ENCODE results near the gene TTLL13.
A peak's percentile ranks its signal among the peaks of the same experiment; 100 is the strongest.
"Not testable (repeated sequence)": the region's sequence is repeated elsewhere in the genome, so short reads cannot be mapped to it uniquely, and the experiment has no call there.

The TTLL13 gene

GRCh38 chr15:90240856-90241255, 8.5 kb upstream of the TTLL13 start:
- ATAC-seq, result no peak
- peaks cover 14% of the 10 kb centered on the region for H3K36me3 Mint-ChIP-seq (ENCODE audit: low read depth)
- no peaks in the 10 kb centered on the region for H3K27me3 Mint-ChIP-seq
- H3K4me1 Mint-ChIP-seq, result peaks cover 4% of the 10 kb centered on the region
- H3K27ac Mint-ChIP-seq, result no peak overlapping the region
- DNase-seq, result no peak
- H3K9me3 Mint-ChIP-seq, result no peaks in the 10 kb centered on the region
- H3K4me3 Mint-ChIP-seq, result no peak overlapping the region

DNA sequence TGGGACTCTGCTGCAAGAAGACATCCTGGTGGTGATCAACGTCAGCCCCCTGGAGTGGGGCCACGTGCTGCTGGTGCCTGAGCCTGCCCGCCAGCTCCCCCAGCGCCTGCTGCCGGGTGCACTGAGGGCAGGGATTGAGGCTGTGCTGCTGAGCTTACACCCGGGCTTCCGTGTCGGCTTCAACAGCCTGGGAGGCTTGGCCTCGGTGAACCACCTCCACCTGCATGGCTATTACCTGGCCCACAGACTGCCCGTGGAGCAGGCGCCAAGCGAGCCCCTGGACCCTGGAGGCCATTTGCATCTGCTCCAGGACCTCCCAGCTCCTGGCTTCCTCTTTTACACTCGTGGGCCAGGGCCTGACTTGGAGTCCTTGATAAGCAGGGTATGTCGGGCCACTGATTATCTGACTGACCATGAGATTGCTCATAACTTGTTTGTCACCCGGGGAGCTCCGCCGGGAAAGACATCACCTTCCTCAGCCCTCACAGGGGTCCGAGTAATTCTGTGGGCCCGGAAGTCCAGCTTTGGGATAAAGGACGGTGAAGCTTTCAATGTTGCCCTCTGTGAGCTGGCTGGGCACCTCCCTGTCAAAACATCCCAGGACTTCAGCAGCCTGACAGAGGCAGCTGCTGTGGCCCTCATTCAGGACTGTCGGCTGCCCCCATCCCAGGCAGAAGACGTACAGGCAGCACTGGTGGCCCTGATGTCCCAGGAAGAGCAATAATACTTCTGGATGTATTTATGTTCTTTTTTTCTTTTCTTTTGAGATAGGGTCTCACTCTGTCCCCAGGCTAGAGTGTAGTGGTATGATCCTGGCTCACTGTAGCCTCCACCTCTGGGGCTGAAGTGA, 7.8 kb upstream of the TTLL13 start:
- Mint-ChIP-seq H3K36me3 (ENCODE audit: low read depth) (peaks cover 11% of the 10 kb centered on the region), H3K27ac (no peak overlapping the region), H3K9me3 (no peaks in the 10 kb centered on the region), H3K4me1 (peaks cover 4% of the 10 kb centered on the region), H3K4me3 (no peak overlapping the region), H3K27me3 (no peaks in the 10 kb centered on the region)
- no peak for DNase-seq
- ATAC-seq, result no peak

DNA sequence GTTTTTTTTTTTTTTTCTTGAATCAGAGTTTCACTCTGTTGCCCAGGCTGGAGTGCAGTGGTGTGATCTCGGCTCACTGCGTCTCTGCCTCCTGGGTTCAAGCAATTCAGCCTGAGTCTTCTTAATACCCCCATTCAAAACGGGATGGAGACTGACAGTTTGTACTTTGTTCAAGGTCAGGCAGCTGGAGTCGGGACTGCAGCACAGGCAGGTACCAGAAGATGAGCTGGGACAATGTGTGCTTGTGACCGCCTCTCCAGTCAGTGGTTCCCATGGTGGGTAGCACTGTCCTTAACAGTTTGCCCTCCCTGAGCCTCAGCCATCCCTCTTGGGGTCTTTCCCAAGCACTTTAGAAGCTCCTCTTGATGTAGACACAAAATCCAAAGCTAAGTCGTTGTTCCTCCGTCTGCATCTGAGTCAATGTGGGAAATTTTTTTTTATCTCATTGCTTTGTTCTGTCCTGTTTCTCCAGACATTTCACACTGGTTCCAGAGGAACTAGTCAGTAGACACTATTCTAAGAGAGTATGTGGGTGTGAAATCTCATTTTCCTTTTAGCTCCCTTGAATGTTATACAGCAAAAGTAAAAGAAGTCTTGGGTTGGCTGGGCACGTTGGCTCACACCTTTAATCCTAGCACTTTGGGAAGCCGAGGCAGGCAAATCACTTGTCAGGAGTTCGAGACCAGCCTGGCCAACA, 5.3 kb upstream of the TTLL13 start:
- DNase-seq (no peak), ATAC-seq (no peak)
- H3K4me1 Mint-ChIP-seq, result peaks cover 8% of the 10 kb centered on the region
- no peak overlapping the region for H3K4me3 Mint-ChIP-seq
- H3K36me3 Mint-ChIP-seq (ENCODE audit: low read depth), result no peaks in the 10 kb centered on the region
- no peaks in the 10 kb centered on the region for H3K27me3 Mint-ChIP-seq
- H3K9me3 Mint-ChIP-seq, result no peaks in the 10 kb centered on the region
- no peak overlapping the region for H3K27ac Mint-ChIP-seq

DNA sequence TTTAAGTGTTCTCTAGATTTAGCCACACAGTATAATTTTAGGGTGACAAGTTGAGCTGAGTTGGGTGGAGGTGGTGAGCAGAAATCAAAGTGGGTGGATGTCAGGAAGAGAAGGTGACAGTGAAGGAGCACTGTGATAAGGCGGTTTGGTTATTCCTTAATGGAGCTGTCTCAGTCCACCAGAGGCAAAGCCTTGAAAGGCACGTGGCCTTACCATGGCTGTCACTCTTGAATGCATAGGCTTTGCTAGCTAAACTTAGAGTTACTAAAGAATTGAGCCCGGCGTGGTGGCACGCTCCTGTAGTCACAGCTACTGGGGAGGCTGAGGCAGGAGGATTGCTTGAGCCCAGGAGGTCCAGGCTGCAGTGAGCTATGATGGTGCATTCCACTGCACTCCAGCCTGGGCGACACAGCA, 560 bp upstream of the TTLL13 start:
- H3K9me3 Mint-ChIP-seq, result no peaks in the 10 kb centered on the region
- ATAC-seq (no peak), DNase-seq (no peak)
- H3K4me3 Mint-ChIP-seq, result peak overlapping the region; percentile 46
- H3K4me1 Mint-ChIP-seq, result peaks cover 13% of the 10 kb centered on the region
- no peaks in the 10 kb centered on the region for H3K36me3 Mint-ChIP-seq (ENCODE audit: low read depth)
- no peak overlapping the region for H3K27ac Mint-ChIP-seq
- no peaks in the 10 kb centered on the region for H3K27me3 Mint-ChIP-seq

DNA sequence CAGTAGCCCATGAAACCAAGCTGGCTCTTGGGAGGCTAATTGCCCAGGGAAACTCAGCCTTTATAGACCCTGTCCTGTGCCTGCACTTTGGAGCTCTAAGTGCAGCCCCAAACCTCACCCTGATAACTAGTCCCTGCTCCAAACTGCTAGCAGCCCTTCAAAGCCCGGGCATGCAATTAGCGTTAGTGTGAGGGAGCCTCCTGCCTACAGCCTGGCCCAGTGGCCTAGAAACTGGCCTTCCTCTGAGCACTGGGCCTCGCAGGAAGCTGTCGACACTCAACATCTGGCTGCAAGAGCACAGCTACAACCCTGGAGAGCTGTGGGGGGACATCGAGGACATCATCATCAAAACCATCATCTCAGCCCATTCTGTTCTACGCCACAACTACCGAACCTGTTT, 8.4 kb downstream of the TTLL13 start:
- Mint-ChIP-seq H3K36me3 (ENCODE audit: low read depth) (no peaks in the 10 kb centered on the region), H3K27me3 (no peaks in the 10 kb centered on the region), H3K9me3 (no peaks in the 10 kb centered on the region), H3K4me3 (no peak overlapping the region), H3K27ac (no peak overlapping the region), H3K4me1 (no peaks in the 10 kb centered on the region)
- no peak for ATAC-seq
- no peak for DNase-seq

GRCh38 chr15:90259524-90259923, 10.2 kb downstream of the TTLL13 start:
- no peaks in the 10 kb centered on the region for H3K27me3 Mint-ChIP-seq
- H3K27ac Mint-ChIP-seq, result no peak overlapping the region
- ATAC-seq (no peak), DNase-seq (no peak)
- no peak overlapping the region for H3K4me3 Mint-ChIP-seq
- H3K4me1 Mint-ChIP-seq, result peaks cover 5% of the 10 kb centered on the region
- H3K36me3 Mint-ChIP-seq (ENCODE audit: low read depth), result no peaks in the 10 kb centered on the region
- H3K9me3 Mint-ChIP-seq, result no peaks in the 10 kb centered on the region

GRCh38 chr15:90260731-90261130, 11.4 kb downstream of the TTLL13 start:
- H3K9me3 Mint-ChIP-seq; DNase-seq; H3K36me3 Mint-ChIP-seq (ENCODE audit: low read depth); H3K27ac Mint-ChIP-seq; H3K27me3 Mint-ChIP-seq; ATAC-seq; H3K4me3 Mint-ChIP-seq; H3K4me1 Mint-ChIP-seq: not testable (repeated sequence)

DNA sequence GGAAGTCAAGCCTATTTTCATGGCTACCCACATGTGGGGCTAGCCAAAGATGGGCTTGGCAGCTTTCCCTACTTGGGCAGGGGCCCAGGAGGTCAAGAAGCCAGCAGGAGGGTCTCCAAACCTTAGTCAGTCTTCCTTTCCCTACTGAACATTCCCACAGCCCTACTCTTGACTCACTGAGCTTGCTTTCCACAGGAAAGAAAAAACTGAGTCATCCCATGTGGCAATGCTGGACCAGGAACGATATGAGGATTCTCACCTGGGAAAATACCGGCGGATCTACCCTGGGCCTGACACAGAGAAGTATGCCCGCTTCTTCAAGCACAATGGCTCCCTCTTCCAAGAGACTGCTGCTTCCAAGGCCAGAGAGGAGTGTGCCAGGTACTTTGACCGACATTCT, 12.5 kb downstream of the TTLL13 start:
- no peaks in the 10 kb centered on the region for H3K9me3 Mint-ChIP-seq
- H3K27ac Mint-ChIP-seq, result no peak overlapping the region
- no peak for DNase-seq
- no peaks in the 10 kb centered on the region for H3K27me3 Mint-ChIP-seq
- no peak overlapping the region for H3K4me3 Mint-ChIP-seq
- H3K36me3 Mint-ChIP-seq (ENCODE audit: low read depth), result peaks cover 4% of the 10 kb centered on the region
- H3K4me1 Mint-ChIP-seq, result peaks cover 14% of the 10 kb centered on the region
- no peak for ATAC-seq

DNA sequence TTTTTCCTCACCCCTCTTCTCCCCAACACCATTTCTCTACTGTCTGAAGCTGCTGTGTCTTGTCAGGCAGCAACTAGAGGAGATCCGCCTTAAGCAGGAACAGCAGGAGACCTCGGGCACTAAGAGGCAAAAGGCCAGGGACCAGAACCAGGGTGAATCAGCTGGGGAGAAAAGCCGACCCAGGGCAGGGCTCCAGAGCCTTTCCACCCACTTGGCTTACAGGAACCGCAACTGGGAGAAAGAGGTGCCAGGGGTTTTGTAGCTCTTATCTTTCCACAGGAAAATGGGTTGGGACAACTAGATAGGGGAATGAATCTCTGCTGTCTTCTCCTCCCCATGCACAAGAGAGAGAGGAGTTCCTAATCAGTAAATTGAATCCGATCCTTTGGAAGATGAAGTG, 13.1 kb downstream of the TTLL13 start:
- Mint-ChIP-seq H3K27ac (no peak overlapping the region), H3K36me3 (ENCODE audit: low read depth) (peaks cover 11% of the 10 kb centered on the region), H3K4me1 (peaks cover 20% of the 10 kb centered on the region), H3K27me3 (no peaks in the 10 kb centered on the region), H3K4me3 (no peak overlapping the region), H3K9me3 (no peaks in the 10 kb centered on the region)
- DNase-seq, result no peak
- ATAC-seq, result no peak

DNA sequence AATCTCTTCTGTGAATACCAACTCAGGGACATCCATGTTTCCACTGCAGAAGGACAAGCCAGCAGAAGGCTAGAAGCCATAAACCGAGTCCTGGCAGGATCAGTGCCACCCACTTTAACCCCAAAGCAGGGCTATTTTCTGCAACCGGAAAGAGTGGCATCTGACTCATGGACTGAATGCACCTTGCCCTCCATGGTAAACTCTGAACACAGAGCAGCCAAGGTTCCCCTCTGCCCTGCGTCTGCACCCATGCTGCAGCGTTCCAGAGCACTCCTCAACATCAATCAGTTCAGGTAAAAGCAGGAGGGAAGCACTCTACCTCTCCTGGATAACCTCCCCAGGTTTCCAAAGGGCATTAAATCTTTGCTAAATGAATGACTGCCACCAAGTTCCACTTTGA, 15.3 kb downstream of the TTLL13 start:
- H3K4me3 Mint-ChIP-seq, result peak overlapping the region; percentile 95
- peak overlapping the region; percentile 98 for H3K27ac Mint-ChIP-seq
- H3K4me1 Mint-ChIP-seq, result peaks cover 35% of the 10 kb centered on the region
- peaks cover 24% of the 10 kb centered on the region for H3K36me3 Mint-ChIP-seq (ENCODE audit: low read depth)
- H3K9me3 Mint-ChIP-seq, result no peaks in the 10 kb centered on the region
- H3K27me3 Mint-ChIP-seq, result no peaks in the 10 kb centered on the region
- DNase-seq (peak; percentile 28), ATAC-seq (peak; percentile 38)

GRCh38 chr15:90265271-90266060, 16.1 kb downstream of the TTLL13 start, which contains the start of gene NGRN:
Gene NGRN, plus strand, starts transcription at chr15:90265672. Its CDS starts 41 bp downstream, at chr15:90265713.
- peak within 1 kb of the TSS; percentile 98 for H3K27ac Mint-ChIP-seq
- H3K9me3 Mint-ChIP-seq, result no peaks in the 10 kb centered on the region
- H3K4me3 Mint-ChIP-seq, result peak within 1 kb of the TSS; percentile 95

DNA sequence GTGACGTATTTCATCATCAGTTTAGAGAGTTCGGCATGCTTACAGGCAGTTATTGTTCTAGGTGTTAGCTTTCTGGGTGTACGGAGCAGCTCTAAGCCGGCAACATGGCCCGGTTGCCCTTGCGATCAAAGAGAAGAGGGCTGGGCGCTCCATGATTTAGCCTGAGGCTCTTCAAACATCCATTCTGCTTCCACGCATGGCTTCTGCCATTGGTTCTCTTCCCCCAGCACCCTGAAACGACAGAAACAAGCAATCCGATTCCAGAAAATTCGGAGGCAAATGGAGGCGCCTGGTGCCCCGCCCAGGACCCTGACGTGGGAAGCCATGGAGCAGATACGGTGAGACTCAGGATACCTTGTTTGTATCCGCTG, 16.7 kb downstream of the TTLL13 start:
- DNase-seq, result peak; percentile 59
- H3K4me1 Mint-ChIP-seq, result peaks cover 49% of the 10 kb centered on the region
- H3K9me3 Mint-ChIP-seq, result no peaks in the 10 kb centered on the region
- peak overlapping the region; percentile 95 for H3K4me3 Mint-ChIP-seq
- peak overlapping the region; percentile 98 for H3K27ac Mint-ChIP-seq
- no peaks in the 10 kb centered on the region for H3K27me3 Mint-ChIP-seq
- peaks cover 35% of the 10 kb centered on the region for H3K36me3 Mint-ChIP-seq (ENCODE audit: low read depth)
- peak; percentile 31 for ATAC-seq

More at GRCh38 chr15:90265271-90266060, 16.1 kb downstream of the TTLL13 start, which contains the start of gene NGRN:
- DNase-seq (peak; percentile 93), ATAC-seq (peak; percentile 93)
- H3K4me1 Mint-ChIP-seq, result peaks cover 43% of the 10 kb centered on the region
- no peaks in the 10 kb centered on the region for H3K27me3 Mint-ChIP-seq
- peaks cover 30% of the 10 kb centered on the region for H3K36me3 Mint-ChIP-seq (ENCODE audit: low read depth)

GRCh38 chr15:90266485-90266884, 17.1 kb downstream of the TTLL13 start:
- no peak for ATAC-seq
- Mint-ChIP-seq H3K27ac (peak overlapping the region; percentile 98), H3K27me3 (no peaks in the 10 kb centered on the region), H3K4me3 (peak overlapping the region; percentile 95), H3K36me3 (ENCODE audit: low read depth) (peaks cover 40% of the 10 kb centered on the region), H3K4me1 (peaks cover 54% of the 10 kb centered on the region), H3K9me3 (no peaks in the 10 kb centered on the region)
- DNase-seq, result no peak

DNA sequence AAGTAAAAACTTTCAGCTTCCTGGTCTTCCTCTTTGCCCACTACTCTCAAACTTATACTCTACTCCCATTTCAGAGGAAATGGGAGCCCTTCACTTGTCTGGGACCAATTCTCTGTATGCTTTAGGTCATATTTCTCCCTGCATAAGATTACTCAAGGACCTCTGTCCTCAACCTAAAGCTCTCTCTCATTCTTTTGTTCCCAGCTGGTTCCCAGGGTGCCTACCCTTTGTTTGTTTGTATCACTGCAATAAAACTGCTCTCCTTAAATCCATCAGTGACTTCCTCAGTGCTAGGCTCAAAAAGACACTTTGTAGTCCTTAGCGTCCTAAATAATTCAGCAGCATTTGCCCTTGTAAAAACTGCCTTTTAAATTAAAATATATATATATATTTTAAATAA, 19.1 kb downstream of the TTLL13 start:
- ATAC-seq, result no peak
- peaks cover 59% of the 10 kb centered on the region for H3K4me1 Mint-ChIP-seq
- H3K27ac Mint-ChIP-seq, result peak overlapping the region; percentile 65
- no peaks in the 10 kb centered on the region for H3K27me3 Mint-ChIP-seq
- no peaks in the 10 kb centered on the region for H3K9me3 Mint-ChIP-seq
- peaks cover 48% of the 10 kb centered on the region for H3K36me3 Mint-ChIP-seq (ENCODE audit: low read depth)
- peak overlapping the region; percentile 95 for H3K4me3 Mint-ChIP-seq
- DNase-seq, result no peak

All from activated naive CD8-positive, alpha-beta T cell treated with anti-CD3 and anti-CD28 coated beads, Interleukin-2, amount 50 U/mL, for 24 hours (primary cell).